HG03354 (cell line): Measurements from ENCODE around the gene FTH1.
"Not testable (repeated sequence)": the region's sequence is repeated elsewhere in the genome, so short reads cannot be mapped to it uniquely, and the experiment has no call there.

Experiments used
- ATAC-seq: cut with Tn5 transposase; IDR thresholded peaks from one replicate; pipeline ENCODE4 v1.9.1; 2021; ENCODE audit warnings: mild to moderate bottlenecking; ENCODE audit not compliant: unreplicated experiment, poor library complexity, severe bottlenecking

The FTH1 gene

GRCh38 chr11:61966734-61967115 is 709 bp downstream of the FTH1 start:
- no peak for ATAC-seq

GRCh38 chr11:61964666-61965271 is 2.7 kb downstream of the FTH1 start:
- ATAC-seq: not testable (repeated sequence)

GRCh38 chr11:61964058-61964665 is 3.3 kb downstream of the FTH1 start:
- no peak for ATAC-seq

- ATAC-seq: peak; percentile 29
Observed at GRCh38 chr11:61963282-61964057, 4.0 kb downstream of the FTH1 start.

- ATAC-seq: no peak
Observed at GRCh38 chr11:61963016-61963281, 4.5 kb downstream of the FTH1 start.

- ATAC-seq: no peak
Observed at GRCh38 chr11:61962213-61963015, 5.0 kb downstream of the FTH1 start.

- no peak for ATAC-seq
Observed at GRCh38 chr11:61961570-61962212, 5.7 kb downstream of the FTH1 start.

GRCh38 chr11:61960532-61960931 is 6.9 kb downstream of the FTH1 start:
- ATAC-seq: no peak

GRCh38 chr11:61959678-61960077 is 7.8 kb downstream of the FTH1 start:
- no peak for ATAC-seq

GRCh38 chr11:61959114-61959513 is 8.3 kb downstream of the FTH1 start:
- ATAC-seq: no peak

- no peak for ATAC-seq
Observed at GRCh38 chr11:61958590-61958989, 8.8 kb downstream of the FTH1 start.

GRCh38 chr11:61957021-61957770 is 10.2 kb downstream of the FTH1 start:
- no peak for ATAC-seq

- no peak for ATAC-seq
Observed at GRCh38 chr11:61956191-61957020, 11.0 kb downstream of the FTH1 start.

GRCh38 chr11:61955422-61956135 is 11.9 kb downstream of the FTH1 start:
- ATAC-seq: no peak

GRCh38 chr11:61954851-61955421 is 12.5 kb downstream of the FTH1 start:
- ATAC-seq: no peak

- ATAC-seq: no peak
Observed at GRCh38 chr11:61954106-61954850, 13.2 kb downstream of the FTH1 start.

- not testable (repeated sequence) for ATAC-seq
Observed at GRCh38 chr11:61953632-61954031, 13.8 kb downstream of the FTH1 start.
